Activated naive CD4-positive, alpha-beta T cell (primary cell): Measurements from ENCODE around the gene HPS4.
"Not testable (repeated sequence)": the region's sequence is repeated elsewhere in the genome, so short reads cannot be mapped to it uniquely, and the experiment has no call there.

ENCODE experiments used
- DNase-seq, 4 experiments: peaks; one replicate each; lab custom pipeline; 2025; lab: John Stamatoyannopoulos, UW

Gene HPS4

DNA sequence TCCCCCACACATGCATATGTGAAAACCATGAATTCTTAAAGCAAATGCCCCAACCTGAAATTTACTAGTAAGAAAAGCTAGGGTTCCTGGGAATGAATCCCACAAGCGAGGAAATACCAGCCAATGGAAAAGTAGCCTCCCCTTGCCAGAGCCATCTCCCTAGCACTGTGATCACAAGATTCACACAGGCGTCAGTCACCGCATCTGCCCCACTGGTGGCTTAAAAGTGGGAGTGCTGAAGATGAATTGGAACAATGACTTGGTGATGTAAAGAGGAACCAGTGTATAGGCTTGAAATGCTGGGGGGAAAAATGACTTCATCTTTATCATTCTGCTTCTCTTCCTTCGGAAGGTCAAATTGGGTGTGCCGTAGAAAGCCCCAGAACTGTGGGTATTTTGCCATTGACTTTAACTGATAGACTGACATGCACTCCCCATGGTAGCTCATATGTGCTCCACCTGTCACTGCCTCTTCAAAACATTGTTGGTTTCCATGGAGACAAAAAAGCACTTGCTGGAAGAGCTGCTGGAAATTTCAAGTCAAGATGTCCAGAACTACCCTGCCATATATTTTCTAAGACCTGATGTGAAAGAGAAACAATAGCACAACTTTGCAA is 73.8 kb downstream of the HPS4 start:
- DNase-seq = no peak

DNA sequence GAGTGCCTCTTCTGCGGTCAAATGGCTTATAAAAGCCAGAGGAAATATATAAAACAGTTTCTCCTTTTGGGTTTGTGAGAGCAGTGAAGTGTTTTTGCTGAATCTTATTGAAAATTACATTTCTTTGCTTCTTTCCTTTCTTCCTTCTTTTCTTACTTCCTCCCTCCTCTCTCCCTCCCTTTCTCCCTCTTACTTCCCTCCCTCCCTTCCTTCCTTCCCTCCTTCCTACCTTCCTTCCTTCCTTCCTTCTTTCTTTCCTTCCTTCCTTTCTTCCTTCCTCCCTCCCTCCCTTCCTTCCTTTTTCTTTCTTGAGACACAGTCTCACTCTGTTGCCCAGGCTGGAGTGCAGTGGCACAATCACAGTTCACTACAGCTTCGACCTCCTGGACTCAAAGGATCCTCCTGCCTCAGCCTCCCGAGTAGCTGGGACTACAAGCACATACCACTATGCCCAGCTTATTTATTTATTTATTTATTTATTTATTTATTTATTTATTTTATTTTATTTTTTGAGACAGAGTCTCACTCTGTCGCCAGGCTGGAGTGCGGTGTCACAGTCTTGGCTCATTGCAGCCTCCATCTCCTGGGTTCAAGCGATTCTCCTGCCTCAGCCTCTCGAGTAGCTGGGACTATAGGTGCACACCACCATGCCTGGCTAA is 74.9 kb downstream of the HPS4 start:
- not testable (repeated sequence) for DNase-seq

DNA sequence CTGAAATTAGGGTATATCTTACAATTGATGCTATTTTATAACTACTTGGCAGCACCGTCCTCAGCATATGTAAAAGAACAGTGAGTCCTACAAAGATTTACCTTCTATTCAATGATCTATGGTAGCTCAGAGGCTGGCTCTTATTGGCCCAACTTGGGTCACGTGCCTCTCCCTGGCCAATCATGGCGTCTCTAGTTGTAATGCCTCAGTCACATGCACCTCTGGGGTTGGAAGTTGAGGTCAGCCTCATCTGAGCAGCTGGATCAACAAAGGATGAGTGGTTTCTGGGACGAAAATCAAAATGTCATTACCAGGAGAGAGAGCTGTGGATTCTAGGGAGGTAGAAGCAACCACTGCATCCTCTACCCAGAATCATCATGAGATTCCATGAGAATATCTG is 77.5 kb downstream of the HPS4 start:
- DNase-seq = no peak

DNA sequence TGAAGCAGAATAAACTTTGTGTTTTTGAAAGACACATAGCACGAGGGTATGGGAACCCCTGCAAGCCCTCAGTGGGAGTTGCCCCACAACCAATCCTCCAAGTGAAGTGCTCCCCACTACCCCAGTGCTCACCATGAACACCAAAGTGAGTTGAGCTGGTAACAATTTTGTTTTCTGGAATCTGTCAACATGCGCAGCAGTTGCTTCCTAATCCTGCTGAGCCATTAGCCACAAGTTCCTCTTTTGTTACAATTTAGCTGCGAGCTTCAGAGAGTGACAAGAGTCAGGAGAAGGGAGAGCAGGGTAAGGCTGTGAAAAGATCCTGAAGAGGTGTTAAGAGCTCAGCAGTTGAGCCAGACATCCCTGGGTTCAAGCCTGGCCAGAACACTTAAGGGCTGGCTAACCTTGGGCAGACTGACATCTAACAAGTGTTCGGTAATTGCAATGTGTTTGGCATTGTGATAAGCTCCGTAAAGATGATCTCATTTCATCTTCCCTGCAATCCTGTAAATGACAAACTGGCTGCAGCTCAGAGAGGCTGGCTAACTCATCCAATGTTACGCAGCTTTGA is 78.6 kb downstream of the HPS4 start:
- no peak for DNase-seq

DNA sequence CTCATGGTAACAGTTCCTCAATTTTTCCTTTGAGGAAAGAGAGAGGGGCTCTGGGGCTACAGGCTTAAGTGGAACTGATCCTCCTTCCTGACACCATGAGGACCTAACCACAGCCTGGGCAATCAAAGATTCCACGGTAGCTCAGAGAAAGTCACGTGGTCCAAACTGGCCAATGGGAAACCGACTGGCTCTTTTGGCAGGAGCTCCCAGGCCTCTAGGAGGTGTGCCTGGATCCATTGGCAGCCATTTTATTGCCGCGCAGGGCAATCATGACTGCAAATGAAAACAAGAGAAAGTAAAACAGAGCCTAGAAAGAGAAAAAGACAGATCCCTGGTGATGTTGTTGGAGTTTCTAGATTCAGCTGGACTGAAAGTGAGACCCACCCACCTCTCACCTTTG is 81.9 kb downstream of the HPS4 start:
- DNase-seq = no peak
